Measurements from ENCODE around the gene IPP.

DNA sequence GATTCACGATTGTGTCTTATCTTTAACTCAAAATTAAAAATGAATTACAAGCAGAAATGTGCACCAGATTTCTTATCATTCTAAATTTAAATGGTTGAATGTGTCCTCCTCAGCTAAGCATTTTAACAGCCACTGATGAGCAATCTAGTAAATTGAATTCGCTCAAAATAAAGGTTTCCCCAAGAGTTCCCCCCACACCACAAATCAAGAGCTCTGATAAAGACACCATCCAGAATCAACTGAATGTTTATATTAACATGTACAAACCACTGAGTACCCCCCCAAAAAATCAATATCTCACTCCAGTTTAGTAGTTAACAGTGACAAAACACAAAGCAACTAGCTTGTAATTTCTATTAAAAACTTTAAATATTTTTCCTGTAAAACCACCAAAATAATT is 66.1 kb downstream of the IPP start:
- TF ChIP-seq POLR2A (IDR thresholded peaks at IDR 0.05) = no peak
- TF ChIP-seq, protein P1, sequence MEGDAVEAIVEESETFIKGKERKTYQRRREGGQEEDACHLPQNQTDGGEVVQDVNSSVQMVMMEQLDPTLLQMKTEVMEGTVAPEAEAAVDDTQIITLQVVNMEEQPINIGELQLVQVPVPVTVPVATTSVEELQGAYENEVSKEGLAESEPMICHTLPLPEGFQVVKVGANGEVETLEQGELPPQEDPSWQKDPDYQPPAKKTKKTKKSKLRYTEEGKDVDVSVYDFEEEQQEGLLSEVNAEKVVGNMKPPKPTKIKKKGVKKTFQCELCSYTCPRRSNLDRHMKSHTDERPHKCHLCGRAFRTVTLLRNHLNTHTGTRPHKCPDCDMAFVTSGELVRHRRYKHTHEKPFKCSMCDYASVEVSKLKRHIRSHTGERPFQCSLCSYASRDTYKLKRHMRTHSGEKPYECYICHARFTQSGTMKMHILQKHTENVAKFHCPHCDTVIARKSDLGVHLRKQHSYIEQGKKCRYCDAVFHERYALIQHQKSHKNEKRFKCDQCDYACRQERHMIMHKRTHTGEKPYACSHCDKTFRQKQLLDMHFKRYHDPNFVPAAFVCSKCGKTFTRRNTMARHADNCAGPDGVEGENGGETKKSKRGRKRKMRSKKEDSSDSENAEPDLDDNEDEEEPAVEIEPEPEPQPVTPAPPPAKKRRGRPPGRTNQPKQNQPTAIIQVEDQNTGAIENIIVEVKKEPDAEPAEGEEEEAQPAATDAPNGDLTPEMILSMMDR (IDR thresholded peaks at IDR 0.05) = no peak
